ENCODE measurements around the gene MGST3.

- no peak for TF ChIP-seq USF2 (IDR thresholded peaks at IDR 0.05; ENCODE audit: low read depth, low read length)
- TF ChIP-seq USF2 (CRISPR knock-in tag; IDR thresholded peaks at IDR 0.05; ENCODE audit: borderline replicate concordance) = no peak
- TF ChIP-seq ZNF274 (CRISPR knock-in tag; IDR thresholded peaks at IDR 0.05) = no peak
- no peak for TF ChIP-seq POLR2AphosphoS5 (IDR thresholded peaks at IDR 0.05; ENCODE audit: low read depth, low read length)
- TF ChIP-seq CTCF (CRISPR knock-in tag; IDR thresholded peaks at IDR 0.05) = no peak
- no peak for TF ChIP-seq TBP (CRISPR knock-in tag; IDR thresholded peaks at IDR 0.05)
- no peak for TF ChIP-seq POLR2A (IDR thresholded peaks at IDR 0.05; ENCODE audit: insufficient read depth in 1 of 2, low read depth in 2 of 2, low read length in 2 of 2)
- no peak for TF ChIP-seq DBP (CRISPR knock-in tag; IDR thresholded peaks at IDR 0.05; ENCODE audit: not compliant biosample characterization)
- no peak for TF ChIP-seq POLR2AphosphoS2 (IDR thresholded peaks at IDR 0.05; ENCODE audit: low read depth, low read length)
- no peak for TF ChIP-seq KLF9 (CRISPR knock-in tag; IDR thresholded peaks at IDR 0.05; ENCODE audit: low read depth)
- TF ChIP-seq TCF7 (IDR thresholded peaks at IDR 0.05; ENCODE audit: low read depth) = no peak
These were observed 14.9 kb upstream of the MGST3 start for GRCh38 chr1:165616054-165616612.
